Stimulated activated CD8-positive, alpha-beta memory T cell treated with anti-CD3 and anti-CD28 coated beads, Interleukin-7, amount 100 ng/mL, for 1 hour (primary cell): ENCODE data around the gene GGA3.
"Not testable (repeated sequence)": the region's sequence is repeated elsewhere in the genome, so short reads cannot be mapped to it uniquely, and the experiment has no call there.

Source experiments
- DNase-seq, 2 donors: peaks; one replicate each; pipeline ENCODE4 v3.0.0-alpha.2; 2020; ENCODE audit warnings: low read depth in 2 of 2

Gene GGA3

GRCh38 chr17:75209061-75209460, 52.3 kb downstream of the GGA3 start:
- no peak for DNase-seq

GRCh38 chr17:75208161-75208560, 53.2 kb downstream of the GGA3 start:
- DNase-seq, result no peak

GRCh38 chr17:75207760-75208159, 53.6 kb downstream of the GGA3 start:
- no peak for DNase-seq

- not testable (repeated sequence) for DNase-seq
These were observed 54.4 kb downstream of the GGA3 start for GRCh38 chr17:75207050-75207407.

GRCh38 chr17:75205793-75206163, 55.6 kb downstream of the GGA3 start:
- DNase-seq, result no peak

- peak; percentile 85 to 86 for DNase-seq
These were observed 56.2 kb downstream of the GGA3 start, which contains the start of gene NUP85 for GRCh38 chr17:75205037-75205792. Gene NUP85, plus strand, starts transcription at chr17:75205679. Its CDS starts 83 bp downstream, at chr17:75205762.

- no peak for DNase-seq
These were observed 61.4 kb downstream of the GGA3 start for GRCh38 chr17:75199886-75200618.

- DNase-seq, result no peak
These were observed 66.5 kb downstream of the GGA3 start for GRCh38 chr17:75194879-75195278.

- no peak for DNase-seq
These were observed 69.8 kb downstream of the GGA3 start for GRCh38 chr17:75191584-75191983.

- DNase-seq, result no peak
These were observed 72.8 kb downstream of the GGA3 start for GRCh38 chr17:75188614-75189013.
